ENCODE measurements around the gene VASN.
"Not testable (repeated sequence)": the region's sequence is repeated elsewhere in the genome, so short reads cannot be mapped to it uniquely, and the experiment has no call there.

The VASN gene

DNA sequence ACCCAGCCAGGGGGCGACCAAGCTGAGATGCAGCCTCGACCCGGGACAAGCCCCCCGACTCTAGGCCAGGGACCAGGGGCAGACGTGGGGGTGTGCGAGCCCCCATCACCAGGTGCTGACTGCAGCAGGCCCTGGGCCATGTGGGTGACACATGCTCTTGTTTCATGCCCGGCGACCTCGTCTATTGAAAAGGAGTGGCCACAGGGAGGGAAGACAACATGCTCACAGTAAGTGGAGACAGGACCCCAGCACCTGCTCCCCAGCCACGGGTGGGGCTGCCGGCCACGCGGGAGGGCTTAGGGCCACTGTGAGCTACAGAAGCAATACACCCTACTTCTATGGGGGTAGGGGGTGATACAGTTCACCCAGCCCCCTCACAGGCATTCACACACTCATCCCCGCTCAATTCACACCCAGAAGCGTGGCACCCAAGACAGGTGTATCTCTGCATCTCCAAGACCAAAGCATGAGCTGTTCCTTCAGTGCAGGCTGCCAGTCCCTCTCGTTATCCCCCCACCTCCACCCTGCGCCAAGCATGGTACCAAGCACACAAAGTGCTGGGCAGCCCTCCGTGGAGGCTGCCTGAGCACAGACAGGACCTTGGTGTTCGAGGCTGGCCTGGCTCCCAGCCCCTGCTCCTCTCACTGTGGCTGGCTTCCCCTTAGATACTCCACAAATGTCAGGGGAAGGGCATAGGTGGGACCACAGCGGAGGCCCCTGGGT, 13.6 kb downstream of the VASN start:
- DNase-seq (ENCODE audit: low read depth): no peak

DNA sequence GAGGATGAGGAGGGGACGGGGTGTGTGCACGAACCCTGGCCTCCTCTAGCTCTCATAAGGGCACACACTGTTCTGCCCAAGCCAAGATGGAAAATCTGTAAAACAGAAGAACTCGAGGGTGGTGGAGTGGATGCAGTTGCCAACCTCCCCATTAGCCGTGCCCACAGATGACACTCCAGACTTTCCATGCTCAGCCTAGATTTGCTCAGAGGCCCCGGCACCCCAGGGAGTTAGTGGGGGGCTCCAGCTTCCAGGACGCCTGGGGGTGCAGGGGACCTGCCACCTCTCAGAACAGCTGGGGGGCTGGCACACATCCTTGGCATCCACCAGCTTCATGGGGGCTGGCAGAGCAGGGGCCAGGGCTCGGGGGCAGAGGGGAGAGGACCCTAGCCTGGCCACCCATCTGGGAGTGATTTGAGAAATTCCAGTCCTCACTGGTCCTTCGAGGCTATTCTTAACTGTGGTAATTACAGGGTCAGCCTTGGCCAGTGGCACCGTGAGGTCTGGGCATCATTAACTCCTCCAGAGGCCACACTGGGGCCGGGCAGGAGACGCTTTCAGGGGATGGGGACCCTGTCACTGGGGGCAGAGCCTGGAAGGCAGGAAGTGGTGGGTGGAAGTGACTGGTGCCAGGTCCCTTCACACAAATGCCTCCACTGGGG, 14.3 kb downstream of the VASN start:
- DNase-seq (ENCODE audit: low read depth): no peak

DNA sequence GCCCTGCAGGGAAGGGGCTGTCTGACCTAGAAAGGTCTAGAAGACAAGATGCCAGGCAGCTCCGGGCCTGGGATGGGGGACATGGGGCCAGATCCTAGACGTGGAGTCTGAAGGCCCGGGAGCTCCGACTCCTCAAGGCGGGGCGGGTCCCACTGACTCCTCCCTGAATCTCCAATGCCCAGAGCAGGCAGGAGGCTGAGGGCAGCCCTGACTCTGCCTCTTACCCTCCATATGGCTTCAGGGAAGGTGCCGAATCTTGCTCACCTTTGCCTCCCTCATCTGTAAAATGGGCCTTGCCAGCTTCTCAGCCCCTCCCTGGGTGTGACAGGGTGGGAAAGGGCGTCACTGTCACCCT, 14.8 kb downstream of the VASN start:
- no peak for DNase-seq (ENCODE audit: low read depth)

DNA sequence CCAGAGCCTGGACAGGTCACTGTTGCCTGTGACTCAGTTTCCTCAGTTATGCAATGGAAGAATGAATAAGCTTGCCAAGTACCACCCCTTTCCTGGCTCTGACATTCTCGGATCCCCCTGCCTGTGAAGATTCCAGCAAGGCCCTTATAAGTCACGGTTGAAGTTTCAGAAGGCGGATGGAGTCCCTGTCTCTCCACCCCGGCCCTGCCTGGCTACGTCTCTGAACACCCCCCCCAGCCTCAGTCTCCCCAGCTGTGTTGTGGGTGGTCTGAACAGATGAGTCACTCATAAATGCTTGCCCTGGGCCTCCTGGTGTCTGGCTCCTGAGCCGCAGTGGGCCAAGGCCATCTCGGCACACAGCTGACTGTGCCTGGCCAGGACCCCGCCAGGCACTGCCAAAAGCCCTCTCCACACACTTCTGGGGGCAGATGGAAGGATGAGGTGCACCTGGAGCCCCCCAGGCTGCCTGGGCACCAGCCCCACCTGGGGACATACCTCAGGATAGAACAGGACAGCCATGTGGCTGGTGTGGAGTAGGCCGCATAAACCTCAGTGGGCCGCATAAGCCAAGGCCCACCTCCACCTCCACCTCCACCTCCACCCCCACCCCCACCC, 15.4 kb downstream of the VASN start:
- no peak for DNase-seq (ENCODE audit: low read depth)

DNA sequence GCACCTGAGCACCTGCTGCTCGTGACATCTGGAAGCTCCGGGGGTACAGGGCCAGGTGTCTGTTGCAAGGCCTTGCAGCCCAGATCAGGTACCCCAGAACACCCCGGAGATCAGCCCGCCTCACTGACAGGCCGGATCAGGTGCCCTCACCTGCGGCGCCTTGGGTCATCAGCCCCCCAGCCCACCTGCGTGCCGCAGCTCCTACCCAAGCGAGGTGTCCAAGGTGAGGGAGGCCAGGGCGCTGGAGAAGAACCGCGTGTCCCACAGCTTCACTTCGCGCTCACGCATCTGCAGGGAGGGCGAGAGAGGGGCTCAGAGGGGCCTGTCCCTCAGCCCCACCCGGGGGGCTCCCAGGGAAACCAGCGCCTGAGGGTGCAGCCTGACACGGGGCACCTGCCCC, 16.1 kb downstream of the VASN start:
- no peak for DNase-seq (ENCODE audit: low read depth)

DNA sequence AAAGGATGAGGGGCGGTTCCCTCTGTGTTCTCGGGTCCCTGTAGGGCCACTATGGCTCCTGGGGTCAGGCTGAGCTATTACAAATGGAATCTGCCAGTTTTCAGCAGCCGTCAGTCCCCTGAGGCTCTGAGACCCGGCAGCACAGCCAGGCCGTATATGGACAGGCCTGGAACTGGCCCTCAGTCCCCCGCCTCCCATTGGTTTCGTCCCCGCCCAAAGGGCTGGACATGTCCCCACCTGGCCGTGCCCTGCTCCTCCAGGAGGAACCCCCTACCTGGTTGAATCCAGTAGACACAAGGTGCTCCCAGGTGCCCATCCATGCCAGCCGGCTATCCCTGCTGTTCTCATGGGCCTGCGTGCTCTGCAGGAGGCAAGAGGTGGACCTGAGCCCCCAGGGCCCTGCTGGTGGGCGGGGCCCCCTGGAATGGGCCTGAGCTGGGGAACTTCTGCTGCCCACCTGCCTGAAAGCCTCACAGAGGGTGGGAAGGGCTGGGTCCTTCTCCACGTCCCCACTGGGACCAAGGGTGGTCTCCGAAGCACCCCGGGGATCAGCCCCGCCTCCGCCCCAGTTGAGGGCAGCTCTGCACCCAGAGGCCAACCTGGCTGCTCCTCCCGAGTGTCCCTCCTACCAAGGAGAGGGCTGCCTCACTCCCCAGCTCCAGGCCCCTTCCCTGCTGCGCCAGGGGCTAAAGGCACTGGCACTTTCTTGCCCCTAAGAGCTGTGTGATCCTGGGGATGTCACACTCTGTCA, 16.8 kb downstream of the VASN start:
- no peak for DNase-seq (ENCODE audit: low read depth)

DNA sequence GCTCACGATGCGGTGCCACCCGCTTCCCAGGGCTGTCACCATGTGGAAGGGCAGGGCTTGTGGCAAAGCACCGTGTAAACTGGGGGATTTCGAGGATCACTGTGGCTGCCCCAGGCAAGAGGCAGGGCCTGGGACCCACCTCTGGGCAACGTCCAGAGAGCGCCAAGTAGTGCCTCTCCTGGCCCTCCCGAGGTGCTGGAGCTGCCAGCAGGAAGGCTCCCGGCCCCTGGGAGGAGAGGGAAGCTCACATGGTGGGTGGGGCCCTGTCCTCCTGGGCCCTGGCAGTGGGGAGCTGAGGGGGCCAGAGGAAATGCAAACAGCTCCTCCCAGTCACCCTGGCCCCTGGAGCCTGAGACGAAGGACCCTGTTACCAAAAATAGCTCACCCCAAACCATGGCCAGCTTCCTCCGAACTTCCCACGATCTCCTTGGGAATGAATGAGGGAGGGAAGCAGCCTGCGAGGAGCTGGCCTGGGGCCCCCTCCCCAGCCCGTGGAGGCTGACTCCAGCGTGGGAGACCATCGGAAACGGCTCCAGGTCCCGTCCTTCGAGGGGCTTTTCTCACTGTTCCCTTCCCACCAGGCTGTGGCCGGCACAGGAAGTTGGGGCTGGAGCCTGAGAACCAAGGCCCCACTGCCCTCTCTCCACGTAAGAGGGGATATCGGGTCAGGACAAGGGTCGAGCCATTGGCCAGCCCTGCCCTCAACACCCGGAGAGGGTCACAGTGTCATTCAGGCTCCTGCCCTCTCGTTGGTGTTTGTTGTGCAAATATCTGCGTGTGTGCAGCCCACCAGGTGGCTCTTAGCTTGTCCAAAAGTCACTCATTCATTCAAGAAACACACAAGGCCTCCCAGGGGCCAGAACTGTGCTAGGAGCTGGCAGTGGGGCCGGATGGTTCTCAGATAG, 17.7 kb downstream of the VASN start:
- no peak for DNase-seq (ENCODE audit: low read depth)

DNA sequence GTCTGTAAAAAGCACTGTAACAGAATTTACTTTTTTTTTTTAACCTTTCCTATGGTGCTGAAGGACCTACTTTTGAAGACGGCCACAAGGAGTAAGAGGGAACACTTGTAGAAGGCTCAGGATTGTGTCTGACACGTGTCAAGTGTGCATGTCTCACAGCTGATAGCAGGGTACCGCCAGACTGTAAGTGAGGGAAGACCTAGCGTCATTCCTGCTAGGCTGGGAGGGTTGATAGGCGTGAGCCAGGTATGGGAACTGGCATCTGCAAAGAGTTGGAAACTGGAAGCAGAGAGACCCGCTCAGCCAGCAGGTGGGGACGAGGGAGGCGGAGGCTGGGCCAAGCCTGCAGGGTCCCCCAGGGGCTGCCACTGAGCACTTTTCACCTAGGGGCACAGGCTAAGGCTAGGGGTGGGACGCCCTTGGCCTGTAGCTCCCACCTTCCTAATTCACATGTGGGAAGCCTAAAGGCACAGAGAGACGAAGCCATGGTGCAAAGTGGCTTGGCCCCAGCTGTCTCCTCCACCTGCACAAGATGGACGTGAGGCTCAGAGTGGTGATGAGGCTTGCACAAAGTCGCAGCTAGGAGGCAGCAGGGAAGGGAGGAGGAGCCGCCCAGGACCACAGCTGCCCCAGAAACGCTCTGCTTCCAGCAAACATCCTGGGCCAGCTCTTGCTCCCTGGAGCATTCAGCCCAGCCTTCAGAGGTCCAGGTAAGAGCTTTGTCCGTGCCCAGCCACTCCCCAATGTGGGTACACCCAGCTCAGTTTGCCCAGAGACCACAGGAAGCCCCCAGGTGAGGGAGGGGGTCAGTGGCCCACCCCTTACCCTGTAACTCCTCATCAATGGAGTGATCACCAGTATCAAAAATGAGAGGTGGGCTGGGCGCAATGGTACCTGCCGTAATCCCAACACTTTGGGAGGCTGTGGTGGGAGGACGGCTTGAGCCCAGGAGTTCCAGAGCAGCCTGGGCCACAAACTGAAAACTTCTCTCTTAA, 18.9 kb downstream of the VASN start:
- no peak for DNase-seq (ENCODE audit: low read depth)

DNA sequence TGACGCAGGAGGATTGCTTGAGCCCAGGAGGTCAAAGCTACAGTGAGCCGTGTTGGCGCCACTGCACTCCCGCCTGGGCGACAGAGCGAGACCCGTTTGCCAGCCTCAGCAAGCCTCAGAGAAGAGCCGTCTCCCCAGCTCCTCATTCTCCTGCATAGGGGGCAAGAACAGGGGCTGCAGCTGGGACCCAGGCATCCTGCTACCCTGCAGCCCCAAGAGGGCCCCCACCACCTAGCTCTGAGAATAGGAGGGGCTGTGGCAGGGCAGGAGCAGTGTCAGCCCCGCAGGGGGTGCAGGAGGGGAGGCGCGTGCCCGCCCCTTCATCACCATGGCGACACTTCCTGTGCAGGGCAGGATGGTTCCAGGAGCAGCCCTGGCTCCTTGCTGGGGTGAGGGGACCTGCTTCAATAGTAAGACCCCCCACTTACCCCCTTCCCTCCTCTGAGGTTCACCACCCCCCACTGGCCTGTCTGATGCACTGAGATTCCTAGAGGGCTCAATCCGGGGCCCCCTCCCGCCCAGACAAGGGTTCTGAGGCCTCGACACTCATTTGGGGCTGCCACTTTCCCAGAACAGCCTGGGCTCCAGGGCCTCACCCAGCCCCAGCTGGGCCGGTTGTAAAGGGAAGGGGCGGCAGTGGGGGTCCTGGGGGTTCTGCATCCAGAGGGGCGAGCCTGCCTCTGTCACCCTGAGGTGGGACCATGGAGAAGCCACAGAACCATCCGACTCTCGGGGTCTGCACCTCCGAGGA, 20.2 kb downstream of the VASN start:
- DNase-seq (ENCODE audit: low read depth): no peak

DNA sequence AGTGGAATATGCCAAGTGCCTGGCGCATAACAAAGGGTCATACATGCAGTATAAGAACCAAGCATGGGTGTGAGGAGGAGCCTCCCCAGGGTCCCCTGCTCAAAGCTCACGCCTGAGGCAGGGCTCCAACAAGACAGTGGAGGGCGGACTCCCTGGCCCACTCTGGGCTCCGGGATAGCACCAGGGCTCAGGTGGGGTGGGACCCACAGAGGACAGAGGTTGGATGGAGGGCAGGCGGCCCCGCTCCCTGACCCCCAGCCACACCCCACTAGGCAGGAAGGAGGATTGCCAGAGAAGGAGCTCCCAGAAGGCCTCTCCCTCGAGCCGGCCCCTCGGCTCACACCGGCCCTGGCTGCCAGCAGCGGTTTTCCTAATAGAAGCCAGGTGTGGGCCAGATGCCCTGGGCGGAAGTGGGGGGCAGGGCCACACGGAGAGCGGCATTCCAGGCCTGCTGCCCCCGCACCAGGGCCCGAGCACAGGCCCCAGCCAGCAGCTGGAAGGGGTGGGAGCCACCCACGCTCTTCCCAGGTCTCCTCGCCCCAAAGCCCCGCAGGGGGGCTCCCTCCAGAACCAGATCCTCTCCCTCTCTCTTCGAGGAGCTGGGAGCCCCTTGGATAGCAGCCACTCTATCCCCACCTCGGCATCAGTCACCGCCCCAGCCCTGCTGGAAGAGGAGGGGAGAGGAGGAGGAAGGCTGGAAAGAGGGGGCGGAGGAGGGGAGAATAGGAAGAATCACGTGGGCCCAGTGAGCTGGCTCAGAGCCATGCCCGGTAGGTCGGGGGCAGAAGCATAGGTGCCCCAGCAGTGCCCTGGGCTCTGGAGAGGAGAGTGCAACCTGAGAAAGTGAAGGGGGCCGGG, 21.0 kb downstream of the VASN start:
- DNase-seq (ENCODE audit: low read depth): no peak

DNA sequence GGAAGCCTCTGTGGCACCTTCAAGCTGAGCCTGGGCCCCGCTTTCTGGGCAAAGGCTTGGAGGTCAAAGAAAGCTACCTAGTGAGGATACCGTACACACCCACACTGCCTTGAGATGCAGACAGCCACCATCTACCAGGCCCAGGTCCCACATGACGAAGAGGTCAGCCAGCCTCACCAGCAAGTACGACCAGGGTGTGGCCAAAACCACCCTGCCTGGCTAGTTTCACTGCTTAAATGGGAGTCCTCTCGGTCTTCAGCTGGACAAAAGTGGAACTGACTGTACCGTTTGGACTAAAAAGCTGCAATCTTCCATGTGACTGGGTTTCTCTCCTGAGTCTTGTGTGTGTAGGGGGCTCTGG, 21.6 kb downstream of the VASN start:
- DNase-seq (ENCODE audit: low read depth): no peak

DNA sequence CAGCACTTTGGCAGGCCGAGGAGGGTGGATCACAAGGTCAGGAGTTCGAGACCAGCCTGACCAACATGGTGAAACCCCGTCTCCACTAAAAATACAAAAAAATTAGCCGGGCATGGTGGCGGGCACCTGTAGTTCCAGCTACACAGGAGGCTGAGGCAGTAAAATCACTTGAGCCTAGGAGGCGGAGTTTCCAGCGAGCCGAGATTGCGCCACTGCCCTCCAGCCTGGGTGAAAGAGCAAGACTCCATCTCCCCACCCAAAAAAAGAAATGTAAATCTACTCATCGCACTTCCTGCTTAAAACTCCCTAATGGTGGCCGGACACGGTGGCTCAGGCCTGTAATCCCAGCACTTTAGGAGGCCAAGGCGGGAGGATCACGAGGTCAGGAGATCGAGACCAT, 22.2 kb downstream of the VASN start:
- not testable (repeated sequence) for DNase-seq (ENCODE audit: low read depth)

DNA sequence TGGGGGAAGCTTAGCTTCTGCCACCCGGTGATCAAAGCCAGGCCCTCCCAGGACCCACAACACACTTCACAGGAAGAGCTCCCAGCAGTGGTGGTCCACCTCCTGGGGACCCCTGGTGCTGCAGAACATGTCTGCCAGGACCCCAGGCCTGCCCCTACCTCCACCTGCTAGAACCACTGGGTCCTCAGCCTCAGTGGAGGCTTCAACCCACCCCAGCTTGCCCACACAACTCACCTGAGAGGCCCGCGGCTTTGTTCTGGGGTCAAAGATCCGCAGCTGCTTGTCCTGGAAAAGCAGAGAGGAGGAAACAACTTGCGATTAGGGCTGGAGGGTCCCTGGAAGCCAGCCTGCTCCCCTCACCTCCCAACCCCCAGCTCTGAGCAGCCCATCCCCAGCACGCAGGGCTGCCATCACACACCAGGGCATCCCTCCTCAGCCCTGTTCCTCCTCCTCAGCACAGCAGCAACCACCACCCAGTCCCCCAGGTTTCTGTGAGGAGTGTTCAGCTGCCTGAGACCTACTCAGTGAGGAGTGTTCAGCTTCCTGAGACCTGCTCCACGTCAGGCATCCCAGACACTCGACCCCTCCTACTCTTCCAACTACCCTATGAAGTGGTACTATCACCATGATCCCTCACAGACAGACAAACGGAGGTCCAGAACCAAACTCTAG, 23.5 kb downstream of the VASN start:
- DNase-seq (ENCODE audit: low read depth): no peak

DNA sequence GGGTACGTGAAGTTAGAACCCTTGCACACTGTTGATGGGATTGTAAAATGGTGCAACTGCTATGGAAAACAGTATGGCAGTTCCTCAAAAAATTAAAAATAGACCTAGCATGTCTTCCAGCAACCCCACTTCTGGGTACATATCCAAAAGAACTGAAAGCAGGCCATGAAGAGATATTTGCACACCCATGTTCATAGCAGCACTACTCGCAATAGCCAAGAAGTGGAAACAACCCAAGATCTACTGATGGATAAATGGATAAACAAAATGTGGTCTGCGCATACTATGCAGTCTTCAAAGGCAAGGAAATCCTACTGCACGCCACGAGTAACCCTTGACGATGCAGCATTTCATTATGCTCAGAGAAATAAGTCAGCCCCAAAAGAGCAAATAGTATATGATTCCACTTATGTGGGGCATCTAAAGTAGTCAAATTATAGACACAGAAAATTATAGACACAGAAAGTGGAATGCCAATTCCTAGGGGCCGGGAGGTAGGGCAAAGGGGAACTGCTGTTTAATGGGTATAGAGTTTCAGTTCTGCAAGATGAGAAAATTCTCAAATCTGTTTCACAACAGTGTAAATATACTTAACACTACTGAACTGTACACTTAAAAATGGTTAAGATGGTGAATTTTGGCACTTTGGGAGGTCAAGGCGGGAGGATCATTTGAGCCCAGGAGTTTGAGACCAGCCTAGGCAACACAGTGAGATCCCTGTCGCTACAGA, 27.5 kb downstream of the VASN start:
- DNase-seq (ENCODE audit: low read depth): no peak

DNA sequence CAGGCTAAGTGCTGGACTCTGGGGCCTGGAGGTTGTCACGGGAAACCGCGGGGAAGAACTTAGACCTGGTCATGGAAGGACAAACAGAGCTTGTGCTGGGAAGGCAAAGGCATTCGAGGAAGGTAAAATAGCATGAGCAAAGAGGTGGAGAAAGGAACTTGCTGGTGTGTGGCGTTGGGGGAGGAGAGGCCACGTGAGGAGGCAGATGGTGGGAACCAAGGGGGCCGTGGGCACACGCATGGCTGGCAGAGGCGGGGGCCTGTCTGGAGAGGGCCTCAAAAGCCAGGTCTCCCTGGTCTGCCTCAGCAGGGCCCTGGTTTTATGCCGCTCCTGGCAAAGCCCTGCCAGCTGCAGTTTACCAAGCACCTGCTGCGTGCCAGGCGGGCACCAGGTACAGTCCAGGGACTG, 29.4 kb downstream of the VASN start:
- DNase-seq (ENCODE audit: low read depth): no peak

DNA sequence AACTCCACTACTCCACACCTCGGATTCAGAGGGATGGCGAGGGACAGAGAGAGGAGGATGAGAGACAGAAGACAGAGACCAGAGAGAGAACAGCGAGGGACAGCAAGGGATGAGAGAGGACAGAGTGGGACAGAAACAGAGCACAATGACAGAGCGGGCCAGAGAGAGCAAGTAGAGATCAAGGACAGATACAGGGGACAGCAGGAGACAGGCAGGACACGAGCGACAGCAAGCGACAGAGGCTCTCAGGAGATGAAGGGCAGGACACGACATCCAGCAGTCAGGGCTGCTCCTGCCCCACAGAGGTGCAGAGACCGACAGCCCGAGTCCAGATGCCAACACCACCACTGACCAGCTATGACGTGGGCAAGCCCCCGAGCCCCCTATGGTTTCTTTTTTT, 29.9 kb downstream of the VASN start:
- DNase-seq (ENCODE audit: low read depth): no peak

DNA sequence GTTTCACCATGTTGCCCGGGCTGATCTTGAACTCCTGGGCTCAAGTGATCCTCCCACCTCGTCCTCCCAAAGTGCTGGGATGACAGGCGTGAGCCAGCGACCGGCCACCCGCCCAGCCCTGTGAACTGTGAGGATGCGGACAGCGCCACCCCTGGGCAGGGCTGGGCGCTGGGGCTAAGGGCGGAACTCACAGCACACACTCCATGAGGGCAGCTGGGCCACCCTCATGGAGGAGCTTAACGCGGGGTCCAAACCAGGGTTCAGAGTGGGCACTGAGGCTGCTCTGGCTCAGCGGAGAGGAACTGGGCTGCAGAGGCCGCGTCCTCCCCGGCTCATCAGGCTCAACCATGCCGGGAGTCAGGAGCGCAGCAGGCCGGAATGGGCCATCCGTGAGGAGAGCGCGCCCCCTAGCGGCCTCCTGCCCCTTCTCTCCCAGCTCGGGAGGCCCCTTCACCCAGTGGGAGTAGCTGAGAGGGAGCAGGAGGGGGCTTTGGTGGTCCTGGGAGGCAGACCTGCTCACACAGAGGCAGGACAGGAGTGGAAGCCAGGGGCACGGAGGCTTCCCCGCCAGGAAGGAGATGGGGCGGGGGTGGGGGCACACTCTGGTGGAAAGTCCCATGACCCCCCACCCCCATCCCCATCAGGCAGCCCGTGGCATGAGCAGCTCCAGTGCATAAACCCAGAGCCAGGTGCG, 30.9 kb downstream of the VASN start:
- DNase-seq (ENCODE audit: low read depth): peak; percentile 33

Data from stimulated activated CD8-positive, alpha-beta memory T cell treated with anti-CD3 and anti-CD28 coated beads, Interleukin-15, amount 100 ng/mL, for 1 hour (primary cell).